GM21367 (cell line): ENCODE results near the gene SHISA8.

Experiments
- ATAC-seq: cut with Tn5 transposase; IDR thresholded peaks from one replicate; pipeline ENCODE4 v1.9.1; 2021; ENCODE audit not compliant: unreplicated experiment

The SHISA8 gene

GRCh38 chr22:41934284-41935014 is 19.6 kb upstream of the SHISA8 start:
- ATAC-seq = no peak

- no peak for ATAC-seq
These were observed 18.7 kb upstream of the SHISA8 start for GRCh38 chr22:41933411-41934177.

- ATAC-seq = no peak
These were observed 17.5 kb upstream of the SHISA8 start for GRCh38 chr22:41932353-41932752.

- ATAC-seq = no peak
These were observed 16.9 kb upstream of the SHISA8 start for GRCh38 chr22:41931701-41932269.

- no peak for ATAC-seq
These were observed 14.5 kb upstream of the SHISA8 start for GRCh38 chr22:41929418-41929810.

- no peak for ATAC-seq
These were observed 13.9 kb upstream of the SHISA8 start for GRCh38 chr22:41928593-41929417.

- ATAC-seq = no peak
These were observed 12.9 kb upstream of the SHISA8 start for GRCh38 chr22:41927813-41928212.

- no peak for ATAC-seq
These were observed 11.0 kb upstream of the SHISA8 start for GRCh38 chr22:41925783-41926460.

GRCh38 chr22:41923595-41924276 is 8.9 kb upstream of the SHISA8 start:
- no peak for ATAC-seq

GRCh38 chr22:41922940-41923594 is 8.2 kb upstream of the SHISA8 start:
- no peak for ATAC-seq

GRCh38 chr22:41922328-41922727 is 7.5 kb upstream of the SHISA8 start:
- no peak for ATAC-seq

GRCh38 chr22:41920271-41920976 is 5.5 kb upstream of the SHISA8 start:
- ATAC-seq = peak; percentile 8

GRCh38 chr22:41919357-41920224 is 4.7 kb upstream of the SHISA8 start:
- peak; percentile 33 for ATAC-seq

- no peak for ATAC-seq
These were observed 3.3 kb upstream of the SHISA8 start for GRCh38 chr22:41917903-41918791.

- ATAC-seq = no peak
These were observed 2.6 kb upstream of the SHISA8 start for GRCh38 chr22:41917375-41917902.

- no peak for ATAC-seq
These were observed 2.0 kb upstream of the SHISA8 start for GRCh38 chr22:41916745-41917358.
